Ishikawa (cell line): ENCODE data around the gene SEC24D.

Source experiments
- CEBPB ChIP-seq: IDR thresholded peaks from 2 replicates; pipeline ENCODE4 v1.6.1; 2012
- CREB1 ChIP-seq: IDR thresholded peaks from 2 replicates; pipeline ENCODE4 v1.6.1; 2012; ENCODE audit warnings: low read depth
- EGR1 ChIP-seq: IDR thresholded peaks from 2 replicates; pipeline ENCODE4 v1.6.1; 2012
- EP300 ChIP-seq: IDR thresholded peaks from 2 replicates; pipeline ENCODE4 v1.6.1; 2012; ENCODE audit warnings: borderline replicate concordance
- FOXM1 ChIP-seq: IDR thresholded peaks from 2 replicates; pipeline ENCODE4 v1.6.1; 2012; ENCODE audit warnings: low read depth, borderline replicate concordance
- MAX ChIP-seq: IDR thresholded peaks from 2 replicates; pipeline ENCODE4 v1.6.1; 2012
- NFIC ChIP-seq: IDR thresholded peaks from 2 replicates; pipeline ENCODE4 v1.6.1; 2012
- RAD21 ChIP-seq: IDR thresholded peaks from 2 replicates; pipeline ENCODE4 v1.6.1; 2012; ENCODE audit warnings: low read depth
- REST ChIP-seq: IDR thresholded peaks from 2 replicates; pipeline ENCODE4 v1.6.1; 2012; ENCODE audit warnings: low read depth, mild to moderate bottlenecking
- TAF1 ChIP-seq: IDR thresholded peaks from 2 replicates; pipeline ENCODE4 v1.6.1; 2012; ENCODE audit warnings: low read depth, mild to moderate bottlenecking
- TCF12 ChIP-seq: IDR thresholded peaks from 2 replicates; pipeline ENCODE4 v1.6.1; 2012; ENCODE audit warnings: low read depth
- TEAD4 ChIP-seq: IDR thresholded peaks from 2 replicates; pipeline ENCODE4 v1.6.1; 2012
- USF1 ChIP-seq: IDR thresholded peaks from 2 replicates; pipeline ENCODE4 v1.6.1; 2012
- YY1 ChIP-seq: IDR thresholded peaks from 2 replicates; pipeline ENCODE4 v1.6.1; 2012; ENCODE audit warnings: low read depth
- ZBTB7A ChIP-seq: IDR thresholded peaks from 2 replicates; pipeline ENCODE4 v1.6.1; 2012; ENCODE audit warnings: low read depth

SEC24D gene

GRCh38 chr4:118869808-118870342, 33.9 kb upstream of the SEC24D start:
- TF ChIP-seq CEBPB (no peak), USF1 (no peak), TEAD4 (no peak), TCF12 (no peak), NFIC (no peak), RAD21 (no peak), EGR1 (no peak), REST (no peak), ZBTB7A (no peak), FOXM1 (no peak), YY1 (no peak), TAF1 (no peak), CREB1 (no peak), EP300 (no peak)

GRCh38 chr4:118867311-118868067, 31.6 kb upstream of the SEC24D start:
- TF ChIP-seq ZBTB7A = no peak
- no peak for TF ChIP-seq REST
- no peak for TF ChIP-seq MAX
- no peak for TF ChIP-seq TEAD4
- no peak for TF ChIP-seq RAD21
- no peak for TF ChIP-seq TAF1
- TF ChIP-seq TCF12 = no peak
- TF ChIP-seq EP300 = no peak
- no peak for TF ChIP-seq FOXM1
- no peak for TF ChIP-seq NFIC
- TF ChIP-seq CREB1 = no peak
- no peak for TF ChIP-seq EGR1
- TF ChIP-seq CEBPB = no peak
- TF ChIP-seq YY1 = no peak
- no peak for TF ChIP-seq USF1

- TF ChIP-seq REST = no peak
These were observed 30.5 kb upstream of the SEC24D start for GRCh38 chr4:118866442-118866841.

GRCh38 chr4:118865091-118865708, 29.3 kb upstream of the SEC24D start:
- TF ChIP-seq EP300 = no peak
- TF ChIP-seq RAD21 = peak; percentile 66
- TF ChIP-seq FOXM1 = no peak
- no peak for TF ChIP-seq YY1
- no peak for TF ChIP-seq CREB1
- TF ChIP-seq ZBTB7A = no peak
- TF ChIP-seq USF1 = no peak
- no peak for TF ChIP-seq TAF1
- no peak for TF ChIP-seq TCF12
